Kidney glomerular epithelial cell (primary cell): ENCODE results near the gene CACNB4.

Experiments
- DNase-seq: peaks from one replicate; lab custom pipeline; 2025; lab: John Stamatoyannopoulos, UW

CACNB4 gene

GRCh38 chr2:151975460-151976414, 123.1 kb downstream of the CACNB4 start:
- DNase-seq, result no peak

- DNase-seq, result no peak
These were observed 123.9 kb downstream of the CACNB4 start for GRCh38 chr2:151974988-151975387.

GRCh38 chr2:151973901-151974199, 125.0 kb downstream of the CACNB4 start:
- DNase-seq, result no peak

- no peak for DNase-seq
These were observed 125.6 kb downstream of the CACNB4 start for GRCh38 chr2:151973013-151973900.

- no peak for DNase-seq
These were observed 126.4 kb downstream of the CACNB4 start for GRCh38 chr2:151972241-151973012.

- DNase-seq, result no peak
These were observed 127.4 kb downstream of the CACNB4 start for GRCh38 chr2:151971301-151972051.

GRCh38 chr2:151968770-151969470, 129.9 kb downstream of the CACNB4 start:
- no peak for DNase-seq

GRCh38 chr2:151967829-151968722, 130.8 kb downstream of the CACNB4 start:
- no peak for DNase-seq

- DNase-seq, result no peak
These were observed 133.0 kb downstream of the CACNB4 start for GRCh38 chr2:151965884-151966283.

- no peak for DNase-seq
These were observed 137.3 kb downstream of the CACNB4 start for GRCh38 chr2:151961558-151961957.

GRCh38 chr2:151959238-151959637, 139.6 kb downstream of the CACNB4 start:
- DNase-seq, result no peak

- DNase-seq, result no peak
These were observed 145.4 kb downstream of the CACNB4 start for GRCh38 chr2:151953467-151953866.

GRCh38 chr2:151952691-151953456, 146.0 kb downstream of the CACNB4 start:
- DNase-seq, result no peak

- no peak for DNase-seq
These were observed 151.1 kb downstream of the CACNB4 start for GRCh38 chr2:151947813-151948165.

GRCh38 chr2:151946899-151947812, 151.7 kb downstream of the CACNB4 start:
- peak; percentile 1 for DNase-seq

- no peak for DNase-seq
These were observed 152.5 kb downstream of the CACNB4 start for GRCh38 chr2:151946250-151946884.

- DNase-seq, result no peak
These were observed 153.2 kb downstream of the CACNB4 start for GRCh38 chr2:151945602-151946001.
